Type B pancreatic cell (in vitro differentiated cells): ENCODE results near the gene KCNIP3. TPM values are rescaled to one million over a fixed set of nuclear protein-coding genes. Genes with fewer than 3 reads are reported as not detected.

Experiments used
- DNase-seq: peaks from one replicate; pipeline ENCODE4 v3.0.0; 2021; ENCODE audit warnings: mixed read lengths; ENCODE audit not compliant: unreplicated experiment; ENCODE audit errors: extremely low spot score
- H3K27ac Mint-ChIP-seq: 2 replicates; pipeline ENCODE4 v1.8.0; 2021; ENCODE audit warnings: mild to moderate bottlenecking, mixed read lengths
- H3K27me3 Mint-ChIP-seq: 2 replicates; pipeline ENCODE4 v1.8.0; 2021; ENCODE audit warnings: mixed read lengths
- H3K36me3 Mint-ChIP-seq: 2 replicates; pipeline ENCODE4 v1.8.0; 2021; ENCODE audit warnings: mixed read lengths
- H3K4me1 Mint-ChIP-seq: one replicate; pipeline ENCODE4 v1.8.0; 2021; ENCODE audit warnings: mixed read lengths; ENCODE audit not compliant: unreplicated experiment
- H3K4me3 Mint-ChIP-seq: 2 replicates; pipeline ENCODE4 v1.8.0; 2021; ENCODE audit warnings: mild to moderate bottlenecking, mixed read lengths
- H3K9me3 Mint-ChIP-seq: 2 replicates; pipeline ENCODE4 v1.8.0; 2021; ENCODE audit warnings: mixed read lengths
- CTCF ChIP-seq: fragments of 200-600 bp; sonication (generic); conservative IDR thresholded peaks from 2 replicates; pipeline ENCODE4 v1.5.0; 2021; ENCODE audit warnings: antibody characterized with exemption, mild to moderate bottlenecking
- total RNA-seq: library from RNA; stranded (reverse); gene quantifications from 2 replicates; pipeline ENCODE4 v1.2.1, GENCODE V29; 2021; ENCODE audit warnings: low replicate concordance

The KCNIP3 gene
- total RNA-seq, 1 donor from 2014 or later, result 5.3 TPM

DNA sequence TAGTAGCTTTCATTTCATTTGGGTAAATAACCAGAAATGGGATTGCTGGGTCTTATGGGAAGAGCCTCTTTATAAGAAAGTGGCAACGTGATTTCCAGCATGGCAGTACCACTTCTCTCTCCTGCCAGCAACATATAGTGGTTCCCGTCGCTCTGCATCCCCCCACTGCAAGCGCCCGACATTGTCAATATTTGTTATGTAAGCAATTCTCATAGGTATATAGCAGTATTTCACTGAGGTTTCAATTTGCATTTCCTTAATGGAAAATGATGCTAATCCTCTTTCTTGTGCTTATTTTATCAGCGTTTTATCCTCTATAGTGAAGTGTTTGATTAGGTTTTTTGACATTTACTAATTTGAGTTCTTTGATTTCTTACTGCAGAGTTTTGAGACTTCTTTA is 69.4 kb downstream of the KCNIP3 start:
- no peak overlapping the region for H3K27ac Mint-ChIP-seq
- no peak overlapping the region for H3K4me3 Mint-ChIP-seq
- no peaks in the 10 kb centered on the region for H3K36me3 Mint-ChIP-seq
- no peaks in the 10 kb centered on the region for H3K4me1 Mint-ChIP-seq
- TF ChIP-seq CTCF, result no peak
- H3K27me3 Mint-ChIP-seq, result peaks cover 37% of the 10 kb centered on the region
- H3K9me3 Mint-ChIP-seq, result no peaks in the 10 kb centered on the region
- DNase-seq, result no peak

- Mint-ChIP-seq H3K4me3 (no peak overlapping the region), H3K4me1 (no peaks in the 10 kb centered on the region), H3K9me3 (no peaks in the 10 kb centered on the region), H3K27ac (no peak overlapping the region), H3K27me3 (peaks cover 32% of the 10 kb centered on the region), H3K36me3 (no peaks in the 10 kb centered on the region)
- no peak for TF ChIP-seq CTCF
- peak; percentile 36 for DNase-seq
Measured at GRCh38 chr2:95372216-95372829, 75.2 kb downstream of the KCNIP3 start.

- TF ChIP-seq CTCF, result no peak
- no peak overlapping the region for H3K4me3 Mint-ChIP-seq
- H3K27ac Mint-ChIP-seq, result no peak overlapping the region
- H3K9me3 Mint-ChIP-seq, result no peaks in the 10 kb centered on the region
- H3K27me3 Mint-ChIP-seq, result peaks cover 32% of the 10 kb centered on the region
- H3K4me1 Mint-ChIP-seq, result no peaks in the 10 kb centered on the region
- H3K36me3 Mint-ChIP-seq, result no peaks in the 10 kb centered on the region
- peak; percentile 51 for DNase-seq
Measured at GRCh38 chr2:95372845-95373244, 75.7 kb downstream of the KCNIP3 start.

DNA sequence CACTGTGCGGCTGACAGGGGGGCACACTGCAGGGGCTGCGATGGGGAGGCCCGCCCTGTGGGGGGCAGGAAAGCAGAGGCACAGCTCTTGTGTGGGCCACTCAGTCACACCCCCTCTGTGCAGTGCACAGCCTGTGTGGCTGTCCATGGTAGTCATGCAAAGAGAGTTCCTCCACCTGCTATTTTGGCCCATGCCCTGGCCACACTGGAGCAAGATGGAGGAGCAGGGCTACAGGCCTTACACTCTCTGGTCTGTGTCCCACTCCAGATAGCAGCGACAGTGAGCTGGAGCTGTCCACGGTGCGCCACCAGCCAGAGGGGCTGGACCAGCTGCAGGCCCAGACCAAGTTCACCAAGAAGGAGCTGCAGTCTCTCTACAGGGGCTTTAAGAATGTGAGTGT is 76.9 kb downstream of the KCNIP3 start:
- Mint-ChIP-seq H3K4me1 (no peaks in the 10 kb centered on the region), H3K27me3 (peaks cover 21% of the 10 kb centered on the region), H3K36me3 (no peaks in the 10 kb centered on the region), H3K27ac (no peak overlapping the region), H3K9me3 (no peaks in the 10 kb centered on the region), H3K4me3 (no peak overlapping the region)
- DNase-seq, result no peak
- TF ChIP-seq CTCF, result no peak

DNA sequence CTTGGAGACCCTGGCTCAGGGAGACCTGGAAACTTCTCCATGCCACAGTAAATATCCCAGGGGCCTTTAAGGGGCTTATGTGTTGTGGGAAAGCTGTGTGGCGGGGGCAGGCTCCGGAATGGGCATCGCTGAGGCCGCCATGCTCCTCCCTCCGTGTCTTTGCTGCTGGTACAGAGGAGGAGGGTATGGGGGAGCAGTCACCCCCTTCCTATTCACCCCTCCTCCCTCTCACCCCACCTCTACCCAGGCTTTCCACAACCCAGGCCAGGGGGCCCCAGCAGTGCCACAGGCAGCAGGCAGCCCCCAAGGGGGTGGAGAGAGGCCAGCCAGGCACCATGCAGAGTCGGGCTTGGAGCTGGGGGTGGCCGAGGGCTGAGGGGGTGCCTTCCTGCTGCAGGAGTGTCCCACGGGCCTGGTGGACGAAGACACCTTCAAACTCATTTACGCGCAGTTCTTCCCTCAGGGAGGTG is 77.3 kb downstream of the KCNIP3 start:
- Mint-ChIP-seq H3K4me1 (no peaks in the 10 kb centered on the region), H3K9me3 (no peaks in the 10 kb centered on the region), H3K27me3 (peaks cover 17% of the 10 kb centered on the region), H3K36me3 (no peaks in the 10 kb centered on the region), H3K4me3 (no peak overlapping the region), H3K27ac (no peak overlapping the region)
- peak; percentile 55 for DNase-seq
- no peak for TF ChIP-seq CTCF
